Right ventricle myocardium inferior (tissue), 1 donor: ENCODE results near the gene C4orf33. TPM values are rescaled to one million over a fixed set of nuclear protein-coding genes. Genes with fewer than 3 reads are reported as not detected.
"Not testable (repeated sequence)": the region's sequence is repeated elsewhere in the genome, so short reads cannot be mapped to it uniquely, and the experiment has no call there.

Experiments
- ATAC-seq: fragments of 200-7000 bp; cut with Tn5 transposase; one replicate; pipeline ENCODE4 v1.9.1; 2020; ENCODE audit warnings: mild to moderate bottlenecking, moderate library complexity
- DNase-seq: peaks from one replicate; pipeline ENCODE4 v3.0.0; 2021; ENCODE audit errors: missing footprints
- intact Hi-C: fragments of 100-400 bp; cut with DNase I; formaldehyde crosslinking; loops from one replicate; pipeline ENCODE4 v1.11.0; 2022
- total RNA-seq: library from RNA; stranded (reverse); fragmentation: NEBNext Ultra II Directional; extraction: Animal tissue kit (Norgen Biotek cat#: 25700); gene quantifications from one replicate; pipeline ENCODE4 v1.2.1, GENCODE V29; 2021
- donor health status: DM: no; HTN: yes; CAD: no; lungs with severe emphysema.

Gene C4orf33
- total RNA-seq, 1 donor from 2014 or later, result 3.8 TPM

DNA sequence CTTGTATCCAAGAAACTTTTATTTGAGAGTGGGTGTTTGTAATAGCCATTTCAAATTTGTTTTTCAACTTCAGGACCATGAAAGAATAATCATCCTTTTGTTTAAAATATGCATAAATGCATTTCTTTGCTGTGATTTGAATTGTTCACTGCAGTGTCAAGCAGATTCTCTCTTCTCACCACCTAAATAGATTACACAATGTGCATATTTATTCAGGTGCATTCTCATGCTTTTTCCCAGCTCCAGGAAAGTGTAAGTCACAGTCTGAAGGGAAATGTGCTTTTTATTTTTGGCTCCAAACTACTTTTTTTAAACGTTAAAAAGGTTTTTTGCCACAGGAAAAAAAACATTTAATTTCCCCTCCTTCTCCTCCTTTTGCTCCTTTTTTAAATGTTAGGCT is 17.5 kb downstream of the C4orf33 start:
- ATAC-seq, result no peak
- DNase-seq, result no peak
- intact Hi-C loops, result no loop called here

DNA sequence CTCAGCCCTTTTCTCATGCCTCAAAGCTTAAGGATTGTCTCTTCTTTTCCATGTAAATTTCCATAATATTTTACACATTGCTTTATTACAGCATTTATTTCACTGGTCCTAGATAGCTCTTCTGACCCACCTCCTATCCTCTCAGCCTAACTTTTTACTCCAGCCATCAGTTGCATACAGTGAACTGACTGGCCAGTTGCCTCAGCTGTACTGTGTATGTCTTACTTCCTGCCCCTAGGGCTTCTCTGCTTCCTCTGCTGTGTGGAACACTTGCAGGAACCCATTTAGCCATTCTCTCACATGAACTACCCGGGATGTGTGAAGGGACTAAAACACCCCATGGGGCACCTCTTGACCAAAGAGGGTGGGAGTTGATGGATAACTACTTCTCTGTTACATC is 18.0 kb downstream of the C4orf33 start:
- DNase-seq (no peak), ATAC-seq (no peak)
- intact Hi-C loops, result no loop called here

DNA sequence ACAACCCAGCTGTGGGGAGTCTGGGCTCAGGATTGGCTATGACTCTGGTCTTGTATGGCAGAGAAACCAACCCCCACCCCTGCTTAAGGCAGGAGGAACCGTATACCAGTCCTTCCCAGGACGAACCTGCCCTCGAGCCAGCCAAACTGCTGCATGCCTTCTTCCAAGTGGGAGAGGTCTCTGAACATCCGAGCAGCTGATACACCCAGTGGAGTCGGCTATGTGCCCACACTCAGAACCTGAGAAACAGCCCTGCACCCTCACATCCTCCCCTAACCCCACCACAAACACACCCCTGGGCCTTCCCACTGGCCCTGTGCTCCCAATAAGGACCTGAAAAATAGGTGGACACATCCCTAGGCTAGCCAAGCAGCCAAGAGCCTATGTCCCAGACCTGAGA is 21.8 kb downstream of the C4orf33 start:
- intact Hi-C loops, result no loop called here
- ATAC-seq, result no peak

DNA sequence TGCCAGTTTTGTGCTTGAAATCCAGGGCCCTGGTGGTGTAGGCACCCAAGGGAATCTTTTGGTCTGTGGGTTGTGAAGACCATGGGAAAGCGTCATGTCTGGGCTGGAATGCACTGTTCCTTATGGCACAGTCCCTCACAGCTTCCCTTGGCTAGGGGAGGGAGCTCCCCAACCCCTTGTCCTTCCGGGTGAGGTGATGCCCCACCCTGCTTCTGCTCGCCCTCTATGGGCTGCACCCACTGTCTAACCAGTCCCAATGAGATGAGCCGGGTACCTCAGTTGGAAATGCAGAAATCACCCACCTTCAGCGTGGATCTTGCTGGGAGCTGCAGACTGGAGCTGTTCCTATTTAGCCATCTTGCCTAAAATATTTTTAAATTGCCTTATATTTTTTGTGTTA is 30.7 kb downstream of the C4orf33 start:
- DNase-seq, intact Hi-C loops, ATAC-seq: not testable (repeated sequence)

More for the DNA sequence above, 21.8 kb downstream of the C4orf33 start:
- no peak for DNase-seq

DNA sequence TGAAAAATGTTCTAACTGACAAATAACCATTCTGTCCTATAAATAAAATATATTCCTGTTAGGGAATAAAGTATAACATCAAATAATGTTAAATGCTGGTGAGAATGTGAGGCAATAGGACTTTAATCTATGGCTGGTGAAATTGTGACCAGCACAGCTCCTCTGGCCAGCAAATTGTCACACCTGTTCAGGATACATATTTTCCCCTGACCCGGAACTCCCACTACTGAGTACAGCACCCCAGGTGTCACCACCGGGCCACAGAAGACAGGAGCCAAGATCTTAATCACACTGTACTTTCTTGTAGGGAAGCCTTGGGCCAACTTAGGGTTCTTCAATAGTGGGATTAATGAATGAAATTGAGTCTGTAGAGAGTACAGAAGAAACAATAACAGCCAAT is 33.2 kb downstream of the C4orf33 start:
- ATAC-seq (no peak), DNase-seq (no peak)
- intact Hi-C loops, result no loop called here

DNA sequence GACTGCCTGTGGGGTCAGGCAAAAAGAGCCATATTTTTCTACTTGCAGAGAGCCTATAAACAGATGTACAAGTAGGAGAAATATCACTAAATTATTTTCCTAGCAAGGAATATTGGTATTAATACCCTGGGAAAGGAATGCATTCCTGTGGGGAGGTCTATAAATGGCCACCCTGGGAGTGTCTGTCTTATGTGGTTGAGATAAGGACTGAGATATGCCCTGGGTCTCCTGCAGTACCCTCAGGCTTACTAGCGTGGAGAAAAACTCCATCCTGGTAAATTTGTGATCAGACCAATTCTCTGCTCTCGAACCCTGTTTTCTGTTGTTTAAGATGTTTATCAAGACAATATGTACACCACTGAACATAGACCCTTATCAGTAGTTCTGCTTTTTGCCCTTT is 35.4 kb downstream of the C4orf33 start:
- DNase-seq (no peak), ATAC-seq (no peak)
- intact Hi-C loops, result no loop called here

DNA sequence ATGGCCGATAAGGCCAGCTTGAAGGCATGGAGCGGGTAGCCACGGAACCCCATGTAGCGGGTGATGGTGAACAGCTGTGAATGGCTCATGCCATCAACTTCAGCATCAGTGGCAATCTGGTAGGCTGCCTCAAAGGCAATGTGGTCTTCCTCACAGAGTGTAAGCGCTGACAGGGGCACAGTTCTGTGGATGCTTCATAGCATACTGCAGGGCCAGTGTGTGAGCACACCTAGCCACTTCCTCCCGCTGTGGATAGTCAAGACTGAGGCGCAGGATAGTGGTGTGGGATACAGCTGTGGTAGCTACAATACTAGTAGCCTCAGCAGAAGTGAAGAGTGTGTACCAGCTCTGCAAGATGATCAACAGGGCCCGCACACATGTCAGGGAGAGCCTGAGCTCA is 40.5 kb downstream of the C4orf33 start:
- DNase-seq, result no peak
- intact Hi-C loops, result no loop called here

DNA sequence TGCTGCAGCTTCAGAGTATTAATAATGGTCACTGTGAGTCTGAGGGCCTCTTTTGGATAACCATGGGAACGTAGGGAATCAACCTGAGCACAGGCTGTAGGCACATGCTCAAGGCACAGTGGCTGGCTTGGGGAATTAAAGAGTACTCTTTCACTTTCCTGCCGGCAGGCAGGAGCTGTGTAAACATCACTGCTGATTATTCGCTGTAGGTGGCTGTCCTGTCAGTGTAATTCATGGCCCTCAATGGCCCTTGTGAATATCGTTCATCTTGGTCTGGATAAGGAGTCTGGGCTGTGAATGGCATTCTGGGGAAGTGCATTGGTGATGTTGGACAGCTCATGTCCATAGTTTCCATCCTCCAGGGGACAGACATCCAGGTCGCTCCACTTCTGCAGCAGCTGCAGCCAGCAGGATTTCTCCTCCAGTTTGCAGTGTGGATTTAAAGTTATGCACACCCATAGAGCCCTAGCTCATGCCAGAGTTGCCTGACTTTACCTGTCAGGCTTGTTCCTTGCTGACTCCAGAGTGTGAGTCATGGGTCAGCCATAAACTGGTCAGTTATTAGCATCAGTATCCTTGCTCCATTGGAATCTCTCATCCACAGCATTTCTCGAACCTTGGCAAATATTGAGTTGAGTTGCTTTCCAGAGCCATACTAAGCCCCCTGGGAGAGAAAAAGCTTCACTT is 43.0 kb downstream of the C4orf33 start:
- DNase-seq, result no peak
- intact Hi-C loops, result no loop called here
- no peak for ATAC-seq

More for the DNA sequence above, 40.5 kb downstream of the C4orf33 start:
- ATAC-seq, result no peak

DNA sequence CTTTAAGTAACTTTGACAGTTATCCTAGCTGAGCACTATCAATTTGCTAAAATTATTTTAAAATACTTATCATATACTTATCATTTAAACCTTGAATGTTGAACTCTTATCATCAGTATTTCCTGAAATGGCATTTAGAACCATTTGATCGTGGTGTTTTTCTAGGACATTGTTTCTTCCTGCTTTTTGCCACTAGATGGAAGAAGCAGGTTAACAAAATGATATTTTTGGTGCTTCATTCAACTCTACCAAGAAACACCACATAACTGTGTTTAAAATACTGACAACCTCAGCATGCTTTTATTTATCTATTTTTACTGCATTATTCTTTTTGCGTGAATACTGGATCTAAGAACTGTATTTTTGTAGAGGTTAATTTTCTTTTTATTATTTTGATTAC is 44.6 kb downstream of the C4orf33 start:
- intact Hi-C loops, result no loop called here
- ATAC-seq (no peak), DNase-seq (no peak)

DNA sequence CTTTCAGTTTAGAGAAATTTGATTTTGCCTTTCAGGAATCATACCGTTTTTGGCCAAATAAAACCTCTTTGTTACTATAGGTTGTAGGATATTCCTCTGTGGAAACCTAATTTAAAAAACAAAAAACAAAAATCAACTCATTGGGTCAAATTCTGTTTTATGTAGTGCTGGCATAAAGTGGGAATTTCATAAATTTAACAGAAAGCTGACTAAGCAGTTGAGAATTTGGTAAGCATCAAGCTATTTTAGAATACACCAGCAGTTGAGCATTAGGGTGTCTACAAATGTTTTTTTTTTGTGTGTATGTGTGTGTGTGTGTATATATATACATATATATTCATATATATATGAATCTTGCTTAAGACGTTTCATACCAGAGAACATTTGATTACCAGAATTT is 47.4 kb downstream of the C4orf33 start:
- no peak for ATAC-seq
- intact Hi-C loops, result no loop called here
- no peak for DNase-seq

DNA sequence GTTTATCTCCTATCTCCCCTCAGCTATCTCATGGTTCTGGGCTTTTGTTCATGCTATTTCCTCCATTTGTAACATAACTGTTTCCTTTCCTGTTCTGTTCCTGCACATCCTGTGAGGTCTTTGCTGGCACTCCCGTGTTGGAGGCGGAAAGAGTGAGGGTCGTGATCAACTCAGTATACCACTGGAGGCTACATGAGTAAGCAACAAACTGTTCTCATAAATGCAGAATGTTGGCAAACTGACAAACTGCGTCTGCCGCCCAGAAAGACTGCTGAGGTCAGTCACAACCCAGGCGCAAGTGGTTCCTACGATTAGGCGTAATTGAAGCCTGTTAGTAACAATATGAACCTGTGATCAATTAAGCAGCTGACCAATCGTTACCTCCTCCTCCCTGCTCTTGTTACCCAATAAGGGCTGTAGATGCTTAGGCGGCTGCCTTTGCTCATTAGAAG is 48.8 kb downstream of the C4orf33 start:
- no peak for ATAC-seq
- no peak for DNase-seq
- intact Hi-C loops, result no loop called here

DNA sequence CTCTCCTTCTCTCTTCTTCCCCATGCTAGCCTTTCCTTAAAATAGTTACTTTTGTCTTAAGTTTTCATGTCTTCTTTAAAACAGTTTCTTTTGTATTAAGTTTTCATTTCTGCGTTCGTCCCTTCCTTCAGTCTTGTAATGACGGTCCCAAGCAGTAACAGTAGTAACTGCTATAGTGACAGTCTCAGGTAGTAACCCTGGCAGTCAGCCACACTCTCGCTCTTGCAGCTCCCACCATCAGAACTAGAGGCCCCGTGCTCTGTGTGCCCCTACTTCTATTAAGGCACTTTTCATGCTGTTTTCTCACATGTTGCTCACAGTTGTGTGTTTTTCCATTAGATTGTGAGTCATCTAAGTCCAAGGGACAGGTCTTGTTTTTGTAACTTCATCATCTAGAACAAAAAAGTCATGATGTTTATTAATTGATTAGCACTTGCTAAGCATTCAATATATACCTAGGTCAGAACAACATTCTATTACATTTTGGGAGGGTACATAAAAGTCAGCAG is 49.3 kb downstream of the C4orf33 start:
- DNase-seq (no peak), ATAC-seq (no peak)
- intact Hi-C loops, result no loop called here

DNA sequence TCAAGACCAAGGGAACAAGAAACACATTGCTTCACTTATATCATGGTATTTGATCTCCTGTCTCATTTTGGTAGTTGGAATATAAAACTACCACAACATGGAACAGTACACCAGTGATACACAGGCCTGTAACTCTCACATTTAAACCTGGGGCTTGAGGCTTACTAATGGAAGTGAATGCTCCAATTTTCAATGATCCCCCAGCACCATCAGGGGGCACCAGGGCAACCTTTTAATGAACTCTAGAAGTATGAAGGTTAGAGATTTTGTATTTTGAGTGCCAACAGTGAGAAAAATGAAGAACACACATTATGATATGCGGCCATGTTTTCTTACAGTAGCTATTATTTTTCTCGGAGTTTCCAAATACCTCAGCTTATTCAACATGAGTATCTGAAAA is 50.7 kb downstream of the C4orf33 start:
- intact Hi-C loops, result no loop called here
- DNase-seq, result no peak
- ATAC-seq, result no peak

DNA sequence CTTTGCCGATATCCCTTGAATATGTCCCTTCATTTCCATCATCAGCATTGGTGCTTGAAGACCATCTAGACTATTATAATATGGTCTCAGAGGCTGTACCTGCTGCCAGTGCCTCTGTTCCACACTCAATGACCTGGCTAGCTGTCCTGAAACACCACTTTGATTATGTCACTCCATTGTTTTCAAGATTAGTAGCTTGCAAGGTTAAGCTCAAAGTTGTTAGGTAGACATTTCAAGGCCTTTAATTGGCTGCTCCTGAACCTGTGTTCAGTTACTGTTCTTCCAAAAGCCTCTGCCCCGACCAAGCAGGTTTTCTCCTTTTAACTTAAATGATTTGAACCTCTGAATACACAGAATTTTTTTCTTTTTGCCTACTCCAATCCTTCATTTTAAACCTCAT is 52.9 kb downstream of the C4orf33 start:
- DNase-seq (no peak), ATAC-seq (no peak)
- intact Hi-C loops, result no loop called here

DNA sequence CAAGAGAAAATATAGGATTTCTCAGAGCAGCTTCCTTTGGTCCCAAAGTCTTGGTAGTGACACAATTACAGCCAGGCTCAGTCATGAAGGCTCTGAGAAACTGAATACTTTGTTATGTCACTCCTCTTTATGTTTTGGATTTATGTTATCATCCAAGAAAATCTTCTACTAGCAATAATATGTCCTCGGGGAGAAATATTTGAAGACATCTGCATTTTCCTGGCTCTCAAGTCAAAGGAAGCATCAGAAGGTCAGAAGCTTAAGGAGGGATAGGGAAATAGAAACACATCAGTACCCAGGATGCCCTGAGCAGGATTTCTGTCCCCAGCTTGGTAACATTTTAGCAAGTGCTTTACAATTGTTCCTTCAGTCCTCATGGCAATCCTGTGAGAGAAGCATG is 54.0 kb downstream of the C4orf33 start:
- DNase-seq (no peak), ATAC-seq (no peak)
- intact Hi-C loops, result no loop called here

DNA sequence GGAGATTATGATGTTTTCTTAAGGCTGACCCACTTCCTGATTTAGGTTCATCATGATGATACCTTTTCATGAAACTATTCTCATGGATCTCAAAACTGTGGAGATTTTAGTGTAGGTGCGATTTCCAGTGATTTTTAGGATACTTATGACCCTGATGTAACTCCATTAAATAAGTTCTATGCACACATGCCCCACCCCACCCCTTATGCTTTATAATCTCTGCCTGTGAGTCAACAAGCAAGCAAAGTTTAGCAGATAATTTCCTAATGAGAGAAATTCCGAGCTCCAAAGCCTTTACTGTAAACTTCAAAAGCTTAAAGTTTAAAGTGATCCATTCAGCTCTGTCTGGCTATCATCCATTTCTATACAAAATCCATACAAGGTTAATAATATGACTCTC is 56.4 kb downstream of the C4orf33 start:
- DNase-seq (no peak), ATAC-seq (no peak)
- intact Hi-C loops, result no loop called here

DNA sequence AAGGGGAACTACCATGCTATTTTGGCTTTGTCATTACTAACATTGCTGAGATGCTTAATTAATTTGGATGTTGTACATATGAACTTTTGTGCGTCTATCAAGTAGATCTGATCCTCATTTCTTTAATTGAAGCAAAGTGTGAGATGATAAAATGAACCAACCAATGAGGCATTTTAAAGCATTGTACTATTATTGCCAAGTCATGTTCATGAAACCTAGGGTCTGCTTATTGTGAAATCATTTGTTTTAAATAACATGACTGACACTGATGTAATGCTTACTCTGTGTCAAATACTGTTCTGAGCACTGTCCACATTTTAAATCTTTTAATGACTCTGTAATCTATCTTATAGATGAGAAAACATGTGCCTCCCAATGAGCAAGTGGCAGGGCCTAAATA is 57.7 kb downstream of the C4orf33 start:
- ATAC-seq, result no peak
- intact Hi-C loops, result no loop called here
- no peak for DNase-seq

DNA sequence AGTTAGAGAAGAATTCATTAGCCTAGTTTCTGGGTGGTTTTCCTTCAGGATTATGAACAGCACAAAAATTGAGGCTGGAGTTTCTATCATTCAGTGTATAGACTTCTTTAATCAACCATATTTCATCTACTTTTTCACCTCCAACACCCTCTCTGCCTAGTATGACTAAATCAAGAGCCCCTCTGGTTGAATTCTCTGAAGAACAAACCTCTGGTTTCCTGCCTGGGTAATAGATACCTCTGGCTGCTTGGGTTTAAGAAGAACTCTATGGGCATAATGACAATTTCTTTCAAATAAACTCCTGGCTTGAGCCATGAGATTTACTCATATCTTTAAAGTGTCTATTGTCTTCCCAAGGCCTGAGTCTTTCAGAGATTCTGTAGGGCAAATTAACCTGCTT is 66.5 kb downstream of the C4orf33 start:
- ATAC-seq, result no peak
- no peak for DNase-seq
- intact Hi-C loops, result no loop called here

DNA sequence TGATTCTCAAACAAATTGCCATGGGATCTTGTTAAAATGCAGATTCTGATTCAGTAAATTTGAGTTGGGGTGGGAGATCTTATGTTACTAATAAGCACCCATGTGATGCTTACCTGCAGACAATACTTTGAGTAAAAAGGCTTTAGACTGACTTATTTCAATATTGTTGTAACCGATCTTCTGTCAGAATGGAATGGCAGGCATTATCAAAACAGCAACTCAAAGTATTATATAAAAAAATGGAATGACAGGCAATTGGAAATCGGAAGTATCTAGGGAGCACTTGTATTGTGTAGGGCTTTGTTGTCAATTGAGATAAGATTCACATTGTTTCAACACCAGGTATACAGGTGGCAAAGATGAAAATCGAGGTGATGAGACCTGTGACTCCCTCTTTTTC is 67.5 kb downstream of the C4orf33 start:
- ATAC-seq (no peak), DNase-seq (no peak)
- intact Hi-C loops, result no loop called here

DNA sequence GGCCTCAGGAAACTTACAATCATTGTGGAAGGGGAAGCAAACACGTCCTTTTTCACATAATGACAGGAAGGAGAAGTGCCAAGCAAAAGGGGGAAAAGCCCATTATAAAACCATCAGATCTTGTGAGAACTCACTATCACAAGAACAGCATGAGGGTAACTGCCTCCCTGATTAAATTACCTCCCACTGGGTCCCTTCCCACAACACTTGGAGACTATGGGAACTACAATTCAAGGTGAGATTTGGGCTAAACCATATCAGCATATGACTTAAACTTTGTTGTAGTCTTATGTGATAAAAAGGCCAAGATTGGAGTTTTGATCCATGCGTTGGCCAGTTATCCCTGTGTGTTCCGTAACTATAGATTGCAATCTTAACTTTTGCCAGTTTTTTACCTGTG is 68.3 kb downstream of the C4orf33 start:
- ATAC-seq (no peak), DNase-seq (no peak)
- intact Hi-C loops, result no loop called here
